ENCODE results near the gene NRM.
A peak's percentile ranks its signal among the peaks of the same experiment; 100 is the strongest.

NRM gene

GRCh38 chr6:30683183-30683979 lies 7.4 kb downstream of the NRM start:
- Histone ChIP-seq H3K4me1 (ENCODE audit: insufficient read depth, low read length, severe bottlenecking) (peaks cover 80% of the 10 kb centered on the region), H3K4me2 (ENCODE audit: low read length) (peak overlapping the region; percentile 75), H3K9me3 (ENCODE audit: low read length) (no peaks in the 10 kb centered on the region), H3K79me2 (ENCODE audit: insufficient read depth, low read length) (peaks cover 38% of the 10 kb centered on the region), H3K9ac (ENCODE audit: low read length) (peak overlapping the region; percentile 95), H3K9me2 (ENCODE audit: low read depth, low read length) (no peaks in the 10 kb centered on the region), H3K27me3 (ENCODE audit: insufficient read depth, low read length) (no peaks in the 10 kb centered on the region), H2AFZ (ENCODE audit: low read length) (no peak overlapping the region), H3K4me3 (ENCODE audit: low read depth, low read length, poor library complexity, severe bottlenecking) (peak overlapping the region; percentile 87), H3K36me3 (ENCODE audit: insufficient read depth, low read length) (peaks cover 14% of the 10 kb centered on the region; the same call in 1 of the 2 replicates), H3F3A (ENCODE audit: insufficient read depth, low read length) (peaks cover 16% of the 10 kb centered on the region), H4K20me1 (ENCODE audit: insufficient read depth, low read length) (no peaks in the 10 kb centered on the region), H3K27ac (ENCODE audit: low read depth, low read length, poor library complexity, severe bottlenecking) (peak overlapping the region; percentile 95)
- TF ChIP-seq EZH2 (IDR thresholded peaks at IDR 0.05; ENCODE audit: borderline replicate concordance, low read length) = no peak
- TF ChIP-seq CTCF (IDR thresholded peaks at IDR 0.05; ENCODE audit: low read length) = no peak

GRCh38 chr6:30682143-30683117 lies 8.4 kb downstream of the NRM start:
- H4K20me1 ChIP-seq (ENCODE audit: insufficient read depth, low read length) = no peaks in the 10 kb centered on the region

More at GRCh38 chr6:30682143-30683117, 8.4 kb downstream of the NRM start:
- peaks cover 7% of the 10 kb centered on the region; the same call in 1 of the 2 replicates for H3F3A ChIP-seq (ENCODE audit: insufficient read depth, low read length)
- peaks cover 71% of the 10 kb centered on the region for H3K4me1 ChIP-seq (ENCODE audit: insufficient read depth, low read length, severe bottlenecking)
- H3K27ac ChIP-seq (ENCODE audit: low read depth, low read length, poor library complexity, severe bottlenecking) = peak overlapping the region; percentile 95
- no peaks in the 10 kb centered on the region for H3K9me3 ChIP-seq (ENCODE audit: low read length)
- H3K36me3 ChIP-seq (ENCODE audit: insufficient read depth, low read length) = peaks cover 18% of the 10 kb centered on the region; the same call in 1 of the 2 replicates
- H3K4me3 ChIP-seq (ENCODE audit: low read depth, low read length, poor library complexity, severe bottlenecking) = peak overlapping the region; percentile 87
- peak overlapping the region; percentile 75 for H3K4me2 ChIP-seq (ENCODE audit: low read length)
- H3K9me2 ChIP-seq (ENCODE audit: low read depth, low read length) = no peaks in the 10 kb centered on the region
- H3K9ac ChIP-seq (ENCODE audit: low read length) = peak overlapping the region; percentile 95
- H3K79me2 ChIP-seq (ENCODE audit: insufficient read depth, low read length) = peaks cover 38% of the 10 kb centered on the region
- no peak overlapping the region for H2AFZ ChIP-seq (ENCODE audit: low read length)
- H3K27me3 ChIP-seq (ENCODE audit: insufficient read depth, low read length) = no peaks in the 10 kb centered on the region
- TF ChIP-seq EZH2 (IDR thresholded peaks at IDR 0.05; ENCODE audit: borderline replicate concordance, low read length) (no peak), CTCF (IDR thresholded peaks at IDR 0.05; ENCODE audit: low read length) (no peak)
